B cell (primary cell): ENCODE measurements around the gene TRNT1.

ENCODE experiments used
- EZH2 ChIP-seq: IDR thresholded peaks from 2 replicates; pipeline ENCODE4 v1.6.1; 2012; ENCODE audit warnings: borderline replicate concordance, low read depth, mild to moderate bottlenecking, moderate library complexity, low read length; ENCODE audit not compliant: insufficient read depth, poor library complexity, severe bottlenecking
- TF ChIP-seq, protein P1 (sequence below): fragments of 200-600 bp; IDR thresholded peaks from one replicate; pipeline ENCODE4 v1.8.0; 2022; ENCODE audit warnings: antibody characterized with exemption, mild to moderate bottlenecking

- no peak for TF ChIP-seq EZH2
- TF ChIP-seq, protein P1, sequence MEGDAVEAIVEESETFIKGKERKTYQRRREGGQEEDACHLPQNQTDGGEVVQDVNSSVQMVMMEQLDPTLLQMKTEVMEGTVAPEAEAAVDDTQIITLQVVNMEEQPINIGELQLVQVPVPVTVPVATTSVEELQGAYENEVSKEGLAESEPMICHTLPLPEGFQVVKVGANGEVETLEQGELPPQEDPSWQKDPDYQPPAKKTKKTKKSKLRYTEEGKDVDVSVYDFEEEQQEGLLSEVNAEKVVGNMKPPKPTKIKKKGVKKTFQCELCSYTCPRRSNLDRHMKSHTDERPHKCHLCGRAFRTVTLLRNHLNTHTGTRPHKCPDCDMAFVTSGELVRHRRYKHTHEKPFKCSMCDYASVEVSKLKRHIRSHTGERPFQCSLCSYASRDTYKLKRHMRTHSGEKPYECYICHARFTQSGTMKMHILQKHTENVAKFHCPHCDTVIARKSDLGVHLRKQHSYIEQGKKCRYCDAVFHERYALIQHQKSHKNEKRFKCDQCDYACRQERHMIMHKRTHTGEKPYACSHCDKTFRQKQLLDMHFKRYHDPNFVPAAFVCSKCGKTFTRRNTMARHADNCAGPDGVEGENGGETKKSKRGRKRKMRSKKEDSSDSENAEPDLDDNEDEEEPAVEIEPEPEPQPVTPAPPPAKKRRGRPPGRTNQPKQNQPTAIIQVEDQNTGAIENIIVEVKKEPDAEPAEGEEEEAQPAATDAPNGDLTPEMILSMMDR: no peak
Measured at GRCh38 chr3:3107181-3107580, 19.6 kb upstream of the TRNT1 start.
